IMR-90 (cell line): ENCODE results near the gene HPGDS. TPM values are rescaled to one million over a fixed set of nuclear protein-coding genes. Genes with fewer than 3 reads are reported as not detected.

ENCODE experiments used
- ATAC-seq: fragments of 200-7000 bp; cut with Tn5 transposase; 2 replicates; pipeline ENCODE4 v1.9.1; 2020; ENCODE audit warnings: low read depth, mild to moderate bottlenecking, moderate library complexity
- BruUV-seq: library from RNA; stranded (reverse); fragments of 400-500 nt; replicated peaks from 2 replicates; lab custom pipeline; 2021; lab: Mats Ljungman, UMichigan
- CTCF ChIA-PET: fragments of 300-600 bp; formaldehyde crosslinking; extraction: SDS; loops from one replicate; lab custom pipeline; 2021; ENCODE audit warnings: antibody characterized with exemption; lab: Yijun Ruan, JAX
- POLR2A ChIA-PET: fragments of 300-600 bp; sonication (Branson Sonifier 250); formaldehyde crosslinking; loops from one replicate; lab custom pipeline; 2022; ENCODE audit warnings: antibody characterized with exemption; ENCODE audit not compliant: unreplicated experiment; lab: Charles Lee
- DNase-seq: peaks from one replicate; pipeline ENCODE4 v3.0.0; 2013
- H2AFZ ChIP-seq: replicated peaks from 2 replicates; pipeline ENCODE3; 2013; ENCODE audit warnings: low read length, mild to moderate bottlenecking; ENCODE audit not compliant: poor library complexity
- H2AK5ac ChIP-seq: 2 replicates; pipeline ENCODE4 v1.6.1; 2013; ENCODE audit warnings: low read depth, low read length, inconsistent platforms
- H2AK9ac ChIP-seq: replicated peaks from 2 replicates; pipeline ENCODE3; 2013; ENCODE audit warnings: mild to moderate bottlenecking, low read depth, low read length, moderate library complexity; ENCODE audit not compliant: poor library complexity
- H2BK120ac ChIP-seq: 2 replicates; pipeline ENCODE4 v1.6.1; 2013; ENCODE audit warnings: low read depth, low read length, inconsistent platforms
- H2BK15ac ChIP-seq: 3 replicates; pipeline ENCODE4 v1.6.1; 2013; ENCODE audit warnings: low read depth, low read length, inconsistent platforms
- H2BK20ac ChIP-seq: 2 replicates; pipeline ENCODE4 v1.6.1; 2013; ENCODE audit warnings: low read depth, mild to moderate bottlenecking, inconsistent platforms, low read length, moderate library complexity
- H2BK5ac ChIP-seq: 2 replicates; pipeline ENCODE4 v1.6.1; 2013; ENCODE audit warnings: mild to moderate bottlenecking, low read depth, low read length, inconsistent platforms; ENCODE audit not compliant: poor library complexity, severe bottlenecking
- H3K14ac ChIP-seq: replicated peaks from 2 replicates; pipeline ENCODE4 v1.6.1; 2013; ENCODE audit warnings: low read depth, low read length, inconsistent platforms
- H3K18ac ChIP-seq: 2 replicates; pipeline ENCODE4 v1.6.1; 2013; ENCODE audit warnings: low read depth, low read length, control low read depth
- H3K23ac ChIP-seq: 2 replicates; pipeline ENCODE4 v1.6.1; 2013; ENCODE audit warnings: low read depth, low read length, inconsistent platforms
- H3K27ac ChIP-seq: 2 replicates; pipeline ENCODE4 v1.5.1; 2013; ENCODE audit warnings: mild to moderate bottlenecking, control low read depth, low read length; ENCODE audit not compliant: insufficient read depth
- H3K27me3 ChIP-seq: 2 replicates; pipeline ENCODE4 v1.6.1; 2013; ENCODE audit warnings: low read length; ENCODE audit not compliant: control insufficient read depth, insufficient read depth
- H3K36me3 ChIP-seq: 2 replicates; pipeline ENCODE4 v1.6.1; 2013; ENCODE audit warnings: low read length, mixed read lengths; ENCODE audit not compliant: control insufficient read depth, insufficient read depth
- H3K4ac ChIP-seq: 2 replicates; pipeline ENCODE4 v1.6.1; 2013; ENCODE audit warnings: low read depth, low read length, inconsistent platforms
- H3K4me1 ChIP-seq: 2 replicates; pipeline ENCODE4 v1.6.1; 2013; ENCODE audit warnings: low read length, mixed read lengths; ENCODE audit not compliant: control insufficient read depth, insufficient read depth
- H3K4me2 ChIP-seq: 2 replicates; pipeline ENCODE4 v1.6.1; 2013; ENCODE audit warnings: low read depth, mild to moderate bottlenecking, control low read depth, low read length, moderate library complexity
- H3K4me3 ChIP-seq: 2 replicates; pipeline ENCODE4 v1.5.1; 2013; ENCODE audit warnings: low read depth, mild to moderate bottlenecking, control low read depth, low read length, moderate library complexity; ENCODE audit not compliant: insufficient read depth
- H3K56ac ChIP-seq: 2 replicates; pipeline ENCODE4 v1.6.1; 2013; ENCODE audit warnings: low read length, inconsistent platforms; ENCODE audit not compliant: insufficient read depth; ENCODE audit errors: extremely low read depth
- H3K79me1 ChIP-seq, 2 experiments: 2 replicates each; pipeline ENCODE4 v1.6.1; 2013; ENCODE audit warnings: low read length in 2 of 2, inconsistent platforms in 1 of 2, low read depth in 1 of 2
- H3K9ac ChIP-seq: 2 replicates; pipeline ENCODE4 v1.6.1; 2013; ENCODE audit warnings: low read depth, low read length, control low read depth
- H3K9me1 ChIP-seq: 2 replicates; pipeline ENCODE4 v1.6.1; 2013; ENCODE audit warnings: low read length, inconsistent platforms; ENCODE audit not compliant: insufficient read depth
- H3K9me3 ChIP-seq: 2 replicates; pipeline ENCODE4 v1.6.1; 2013; ENCODE audit warnings: low read length; ENCODE audit not compliant: control insufficient read depth, insufficient read depth
- H4K20me1 ChIP-seq: 2 replicates; pipeline ENCODE4 v1.6.1; 2013; ENCODE audit warnings: low read length, inconsistent platforms; ENCODE audit not compliant: insufficient read depth
- H4K5ac ChIP-seq: 2 replicates; pipeline ENCODE4 v1.6.1; 2013; ENCODE audit warnings: mild to moderate bottlenecking, low read depth, low read length, control low read depth
- H4K8ac ChIP-seq, 2 experiments: 2 replicates each; pipeline ENCODE4 v1.6.1; 2013; ENCODE audit warnings: low read depth in 2 of 2, low read length in 2 of 2, control low read depth in 1 of 2, inconsistent platforms in 1 of 2
- H4K91ac ChIP-seq: 2 replicates; pipeline ENCODE4 v1.6.1; 2013; ENCODE audit warnings: low read depth, low read length, inconsistent platforms; ENCODE audit not compliant: insufficient read depth
- CEBPB ChIP-seq: IDR thresholded peaks from 2 replicates; pipeline ENCODE4 v1.6.1; 2012; ENCODE audit warnings: low read depth, low read length, improper control_type of control experiment
- CHD1 ChIP-seq: IDR thresholded peaks from 2 replicates; pipeline ENCODE4 v1.6.1; 2012; ENCODE audit warnings: low read depth, low read length, improper control_type of control experiment
- FOS ChIP-seq: fragments of 150-350 bp; IDR thresholded peaks from 2 replicates; pipeline ENCODE4 v1.6.1; 2016; ENCODE audit warnings: low read depth, low read length
- MAZ ChIP-seq: IDR thresholded peaks from 2 replicates; pipeline ENCODE4 v1.6.1; 2012; ENCODE audit warnings: low read depth, mild to moderate bottlenecking, low read length, improper control_type of control experiment, moderate library complexity, borderline replicate concordance
- MXI1 ChIP-seq: IDR thresholded peaks from 2 replicates; pipeline ENCODE4 v1.6.1; 2012; ENCODE audit warnings: low read depth, mild to moderate bottlenecking, low read length, moderate library complexity, borderline replicate concordance
- NFE2L2 ChIP-seq: fragments of 150-350 bp; IDR thresholded peaks from 2 replicates; pipeline ENCODE4 v1.6.1; 2016; ENCODE audit warnings: low read depth, mild to moderate bottlenecking, low read length
- POLR2A ChIP-seq: IDR thresholded peaks from 2 replicates; pipeline ENCODE4 v1.6.1; 2012; ENCODE audit warnings: mild to moderate bottlenecking, low read depth, low read length
- RAD21 ChIP-seq: IDR thresholded peaks from 2 replicates; pipeline ENCODE4 v1.6.1; 2012; ENCODE audit warnings: low read length, improper control_type of control experiment
- RFX5 ChIP-seq: IDR thresholded peaks from 2 replicates; pipeline ENCODE4 v1.8.0; 2012; ENCODE audit warnings: low read depth, mild to moderate bottlenecking, low read length, moderate library complexity
- SMC3 ChIP-seq: fragments of 150-350 bp; IDR thresholded peaks from 2 replicates; pipeline ENCODE4 v1.6.1; 2016; ENCODE audit warnings: low read depth, mild to moderate bottlenecking, antibody characterized with exemption, low read length, moderate library complexity
- WGBS, 2 experiments: methylation state at CpG; one replicate each; pipeline versions ENCODE4 v1.1.5 to v1.1.7; 2013; ENCODE audit warnings: missing lambda C conversion rate in 2 of 2; ENCODE audit not compliant: insufficient read length in 1 of 2; ENCODE audit errors: extremely low coverage in 2 of 2; 5-methylcytosine and 5-hydroxymethylcytosine counted together
- dilution Hi-C: fragments of 300-500 bp; cut with HindIII; formaldehyde crosslinking; loops from one replicate; pipeline ENCODE4 v1.14.3; 2018; ENCODE audit warnings: low sequenced_read_pairs; ENCODE audit not compliant: unreplicated experiment
- in situ Hi-C: fragments of 300-500 bp; cut with MboI; formaldehyde crosslinking; loops from 3 replicates; pipeline ENCODE4 v1.14.3; 2019; ENCODE audit warnings: low sequenced_read_pairs, inconsistent platforms, mixed read lengths
- intact Hi-C: fragments of 100-400 bp; cut with micrococcal nuclease; formaldehyde crosslinking; loops from 2 replicates; pipeline ENCODE4 v1.10.0; 2022
- polyA plus RNA-seq, 3 experiments: library from polyadenylated mRNA; depleted of rRNA; stranded (reverse); fragments of >200 nt; gene quantifications; 2 replicates each; pipeline ENCODE4 v1.2.3, GENCODE V29; 2012; ENCODE audit warnings: low replicate concordance in 1 of 3
- total RNA-seq: library from RNA; depleted of rRNA; stranded (reverse); fragments of >200 nt; gene quantifications from 2 replicates; pipeline ENCODE4 v1.2.3, GENCODE V29; 2012
- TF ChIP-seq, protein P1 (sequence below): fragments of 150-350 bp; IDR thresholded peaks from 2 replicates; pipeline ENCODE4 v1.6.1; 2017; ENCODE audit warnings: mild to moderate bottlenecking, antibody characterized with exemption, low read length, low read depth

Gene HPGDS
- total and polyA plus RNA-seq, 2 of the 4 experiments (the other 2 are of a cell fraction): not detected

DNA sequence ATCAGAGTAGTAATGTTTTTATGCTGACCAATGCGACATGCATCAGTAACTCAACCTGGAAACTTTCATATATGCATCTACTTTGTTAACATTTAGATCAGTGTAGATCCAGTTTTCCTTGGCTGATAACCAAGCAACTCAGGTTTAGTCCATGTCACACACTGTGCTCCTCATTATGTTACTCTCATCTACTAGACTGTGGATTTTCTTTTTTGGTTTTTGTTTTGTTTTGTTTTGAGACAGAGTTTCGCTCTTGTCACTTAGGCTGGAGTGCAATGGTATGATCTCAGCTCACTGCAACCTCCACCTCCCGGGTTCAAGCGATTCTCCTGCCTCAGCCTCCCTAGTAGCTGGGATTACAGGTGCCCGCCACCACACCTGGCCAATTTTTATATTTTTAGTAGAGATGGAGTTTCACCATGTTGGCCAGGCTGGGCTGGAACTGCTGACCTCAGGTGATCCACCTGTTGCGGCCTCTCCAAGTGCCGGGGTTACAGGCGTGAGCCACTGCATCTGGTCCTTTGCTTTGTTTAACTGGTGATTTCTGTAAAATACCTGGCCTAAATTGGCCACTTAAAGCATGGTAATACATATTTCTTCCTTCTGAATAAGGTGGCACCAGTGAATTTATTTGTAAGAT is 86.4 kb downstream of the HPGDS start:
- Histone ChIP-seq H4K91ac (no peak overlapping the region), H3K23ac (no peak overlapping the region), H3K4ac (no peak overlapping the region), H3K56ac (no peak overlapping the region), H3K79me1 (peaks cover 2 to 3% of the 10 kb centered on the region in 2 experiments; a peak in 2 of 4 replicates), H2AK5ac (no peak overlapping the region), H3K14ac (no peak overlapping the region), H3K4me2 (no peak overlapping the region), H3K4me1 (no peaks in the 10 kb centered on the region), H3K18ac (no peak overlapping the region), H4K8ac (no peak overlapping the region), H3K27ac (no peak overlapping the region), H3K9ac (no peak overlapping the region), H3K27me3 (no peaks in the 10 kb centered on the region), H4K5ac (no peak overlapping the region), H2BK5ac (no peak overlapping the region), H2BK120ac (no peak overlapping the region), H2AFZ (no peak overlapping the region), H2BK15ac (no peak overlapping the region), H3K9me3 (no peaks in the 10 kb centered on the region), H3K9me1 (no peaks in the 10 kb centered on the region), H3K36me3 (peaks cover 19% of the 10 kb centered on the region), H2AK9ac (no peak overlapping the region), H2BK20ac (no peak overlapping the region), H4K20me1 (no peaks in the 10 kb centered on the region), H3K4me3 (no peak overlapping the region)
- ATAC-seq (no peak), DNase-seq (no peak)
- WGBS, 2 experiments: no CpG with 5 or more reads among the region's 8 CpGs
- ChIA-PET POLR2A (no interaction called here), CTCF (no interaction called here)
- BruUV-seq: no TSS peak
- intact Hi-C loops (loop anchor here (5.0 kb wide), 1 partner anchor 464 kb away; no protein-coding TSS in a partner anchor), dilution Hi-C loops (no loop called here), in situ Hi-C loops (no loop called here)
- no peak for TF ChIP-seq SMC3
- TF ChIP-seq CEBPB: no peak
- no peak for TF ChIP-seq FOS
- TF ChIP-seq RFX5: no peak
- TF ChIP-seq MXI1: no peak
- TF ChIP-seq CHD1: no peak
- TF ChIP-seq MAZ: no peak
- no peak for TF ChIP-seq POLR2A
- no peak for TF ChIP-seq NFE2L2
- TF ChIP-seq, protein P1, sequence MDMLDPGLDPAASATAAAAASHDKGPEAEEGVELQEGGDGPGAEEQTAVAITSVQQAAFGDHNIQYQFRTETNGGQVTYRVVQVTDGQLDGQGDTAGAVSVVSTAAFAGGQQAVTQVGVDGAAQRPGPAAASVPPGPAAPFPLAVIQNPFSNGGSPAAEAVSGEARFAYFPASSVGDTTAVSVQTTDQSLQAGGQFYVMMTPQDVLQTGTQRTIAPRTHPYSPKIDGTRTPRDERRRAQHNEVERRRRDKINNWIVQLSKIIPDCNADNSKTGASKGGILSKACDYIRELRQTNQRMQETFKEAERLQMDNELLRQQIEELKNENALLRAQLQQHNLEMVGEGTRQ: no peak
- TF ChIP-seq RAD21: no peak
